Daoy (cell line): Measurements from ENCODE around the gene UGT1A7. TPM values are rescaled to one million over a fixed set of nuclear protein-coding genes. Genes with fewer than 3 reads are reported as not detected.
A peak's percentile ranks its signal among the peaks of the same experiment; 100 is the strongest.
"Not testable (repeated sequence)": the region's sequence is repeated elsewhere in the genome, so short reads cannot be mapped to it uniquely, and the experiment has no call there.

ENCODE experiments used
- DNase-seq: peaks from one replicate; pipeline ENCODE4 v3.0.0-alpha.2; 2015; ENCODE audit warnings: low read depth
- total RNA-seq: library from RNA; depleted of rRNA; stranded (reverse); fragments of >200 nt; shearing (Covaris generic); gene quantifications from 2 replicates; pipeline ENCODE4 v1.2.3, GENCODE V29; 2014

UGT1A7 gene
- total RNA-seq, 1 experiment from 2014 or later = 0.17 TPM

GRCh38 chr2:233680361-233681045 is 1.2 kb upstream of the UGT1A7 start:
- DNase-seq = no peak

DNA sequence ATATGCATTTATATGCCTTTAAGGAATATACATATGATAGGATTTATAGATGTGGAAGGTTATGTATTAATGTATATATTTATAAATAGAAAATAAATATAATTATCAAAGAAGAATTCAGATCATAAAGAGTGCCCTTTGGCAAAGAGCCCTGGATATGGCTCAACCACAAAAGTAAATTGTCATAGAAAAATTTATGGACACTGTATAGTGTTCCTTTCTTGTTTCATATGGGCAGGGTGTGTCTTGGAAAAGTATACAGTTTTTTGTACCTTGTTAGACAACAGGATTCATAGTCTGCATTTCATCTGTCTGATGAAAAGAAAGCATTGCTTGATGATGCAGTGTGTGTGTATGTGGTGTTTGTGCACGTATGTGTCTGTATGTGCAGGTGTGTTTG is 2.9 kb downstream of the UGT1A7 start:
- no peak for DNase-seq

- DNase-seq = no peak
These were observed 5.2 kb downstream of the UGT1A7 start for GRCh38 chr2:233686928-233687327.

DNA sequence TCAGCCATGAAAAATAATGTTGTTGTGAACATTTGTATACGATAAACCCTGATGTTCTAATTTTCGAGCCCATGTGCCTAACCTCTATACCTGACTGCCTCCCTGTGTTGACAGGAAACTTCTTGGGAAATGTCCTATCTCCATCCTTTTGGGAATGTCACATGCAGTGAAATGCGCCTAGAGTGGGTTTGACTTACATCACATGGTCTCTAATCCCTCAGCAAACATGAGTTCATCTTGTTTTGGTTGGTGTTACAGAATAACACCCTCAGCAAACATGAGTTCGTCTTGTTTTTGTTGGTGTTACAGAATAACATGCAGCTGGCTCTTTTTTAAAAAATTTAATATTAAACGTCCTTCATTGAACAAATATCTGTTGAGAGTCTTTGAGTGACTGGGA is 6.6 kb downstream of the UGT1A7 start:
- no peak for DNase-seq

- no peak for DNase-seq
These were observed 7.3 kb downstream of the UGT1A7 start for GRCh38 chr2:233689031-233689430.

DNA sequence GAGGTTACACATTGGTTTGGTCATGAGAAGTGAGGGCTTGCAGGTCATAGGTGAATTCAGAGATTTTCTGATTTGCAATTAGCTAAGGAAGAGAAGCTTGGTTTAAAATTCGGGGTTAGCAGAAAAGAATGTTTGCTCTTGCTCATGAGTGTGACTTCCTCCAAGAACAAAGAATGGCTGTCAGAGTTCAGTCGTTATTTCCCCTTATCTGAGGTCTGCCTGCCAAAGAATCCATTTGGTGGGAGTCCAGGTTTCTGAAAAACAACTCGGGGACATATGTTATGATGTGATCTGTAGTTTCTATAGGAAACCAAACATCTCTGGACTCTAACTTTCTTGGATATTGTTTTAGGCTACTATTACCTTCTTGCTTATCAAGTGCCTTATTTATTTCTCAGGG is 7.8 kb downstream of the UGT1A7 start:
- DNase-seq = no peak

DNA sequence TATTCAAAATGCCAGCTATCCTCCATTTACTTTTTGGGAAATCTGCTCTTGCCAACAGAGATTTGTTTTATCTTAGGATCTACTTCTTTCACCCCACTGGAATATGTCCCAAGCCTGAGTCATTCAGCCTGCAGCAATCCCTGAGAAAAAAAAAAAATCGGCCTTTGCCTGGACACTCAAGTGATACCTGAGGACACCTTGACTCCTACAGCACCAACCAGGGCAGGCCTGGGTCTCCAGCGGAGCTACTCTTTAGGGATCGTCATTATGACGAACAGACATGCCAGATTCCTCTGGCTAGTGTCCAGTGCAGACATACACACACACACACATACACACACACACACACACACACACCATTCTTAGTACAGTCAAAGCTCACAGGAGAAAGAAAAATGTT is 8.7 kb downstream of the UGT1A7 start:
- DNase-seq = peak; percentile 39

GRCh38 chr2:233691443-233692433 is 10.0 kb downstream of the UGT1A7 start:
- DNase-seq = no peak

GRCh38 chr2:233692648-233693047 is 10.9 kb downstream of the UGT1A7 start, which contains the start of gene UGT1A6:
TSS of gene UGT1A6 (plus strand) at chr2:233692890. CDS start at chr2:233693005, 115 bp downstream.
- no peak for DNase-seq

DNA sequence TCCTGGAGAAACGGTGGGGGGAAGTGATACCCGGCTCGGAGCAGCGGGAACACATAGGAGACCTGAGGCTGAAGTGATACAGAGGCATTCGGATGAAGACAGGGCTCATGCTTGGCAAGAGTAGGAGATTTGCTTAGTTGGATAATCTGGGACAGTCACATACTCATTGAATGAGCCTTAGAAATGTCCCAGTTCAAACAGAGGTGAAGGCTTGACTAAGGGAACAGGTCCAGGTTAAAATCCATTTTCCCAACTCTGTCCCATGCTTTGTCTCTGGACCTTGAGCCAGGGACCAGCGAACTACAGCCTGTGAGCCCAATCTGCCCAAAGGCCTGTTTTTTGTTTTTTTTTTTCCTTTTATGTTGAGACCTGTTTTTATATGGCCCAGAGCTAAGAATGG is 12.3 kb downstream of the UGT1A7 start:
- no peak for DNase-seq

GRCh38 chr2:233698740-233699139 is 17.0 kb downstream of the UGT1A7 start:
- DNase-seq = no peak

DNA sequence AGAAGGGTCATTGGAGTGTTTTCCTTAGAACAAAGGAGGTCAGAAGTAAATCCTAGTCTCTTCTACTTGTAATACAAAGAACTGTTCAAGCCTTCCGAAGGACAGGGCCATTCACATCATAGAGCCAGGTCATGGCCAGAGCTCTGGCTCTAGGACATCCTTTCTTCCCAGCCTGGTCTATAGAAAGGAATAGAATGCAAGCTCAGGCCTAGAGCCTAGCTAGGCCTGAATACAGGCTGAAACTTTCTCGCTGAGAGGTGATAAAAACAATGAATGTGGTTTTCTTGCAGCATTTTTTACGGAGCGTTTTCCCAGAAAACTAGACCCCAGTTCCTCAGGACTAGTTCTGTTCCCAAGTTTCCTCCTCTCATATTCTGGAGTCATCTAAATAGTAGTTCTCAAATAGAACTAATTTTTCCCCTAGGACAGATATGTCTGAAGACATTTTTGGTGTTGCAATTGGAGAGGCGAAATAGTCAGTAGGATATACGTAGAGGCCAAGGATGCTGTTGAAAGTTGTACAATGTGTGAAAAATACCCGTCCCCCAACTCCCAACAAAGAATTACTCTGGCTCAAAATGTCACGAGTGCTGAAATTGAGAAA is 17.8 kb downstream of the UGT1A7 start:
- no peak for DNase-seq

DNA sequence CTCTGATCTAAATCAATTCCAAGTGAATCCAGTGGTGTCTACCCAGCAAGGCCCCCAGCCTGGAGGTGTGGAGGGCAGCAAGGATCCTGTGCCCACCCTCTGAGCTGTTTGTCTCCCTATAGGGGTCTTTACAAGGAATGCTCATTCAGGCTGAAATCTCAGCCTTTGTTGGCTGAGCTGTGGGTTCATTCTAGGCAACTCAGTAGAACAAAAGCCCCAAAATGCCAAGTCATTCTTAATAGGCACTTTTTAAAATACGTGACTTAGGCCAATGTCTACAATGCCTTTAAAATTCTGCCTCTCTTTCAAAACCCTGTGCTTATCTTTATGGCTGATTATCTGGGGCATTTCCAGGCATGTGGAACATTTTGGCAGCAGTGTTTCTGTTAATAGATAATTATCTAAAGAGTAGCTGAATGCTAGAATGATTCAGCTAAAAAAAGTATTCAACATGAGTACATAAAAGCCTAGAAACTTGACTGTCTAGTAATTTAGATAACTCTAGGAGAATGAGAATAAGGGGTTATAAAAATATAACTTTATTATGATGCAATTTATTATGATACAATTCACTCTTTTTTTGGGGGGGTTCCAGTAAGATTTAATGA is 18.4 kb downstream of the UGT1A7 start:
- DNase-seq = peak; percentile 66

DNA sequence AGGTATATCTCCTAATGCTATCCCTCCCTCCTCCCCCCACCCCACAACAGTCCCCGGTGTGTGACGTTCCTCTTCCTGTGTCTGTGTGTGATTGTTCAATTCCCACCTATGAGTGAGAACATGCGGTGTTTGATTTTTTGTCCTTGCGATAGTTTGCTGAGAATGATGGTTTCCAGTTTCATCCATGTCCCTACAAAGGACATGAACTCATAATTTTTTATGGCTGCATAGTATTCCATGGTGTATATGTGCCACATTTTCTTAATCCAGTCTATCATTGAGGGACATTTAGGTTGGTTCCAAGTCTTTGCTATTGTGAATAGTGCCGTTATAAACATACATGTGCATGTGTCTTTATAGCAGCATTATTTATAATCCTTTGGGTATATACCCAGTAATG is 19.1 kb downstream of the UGT1A7 start:
- not testable (repeated sequence) for DNase-seq

DNA sequence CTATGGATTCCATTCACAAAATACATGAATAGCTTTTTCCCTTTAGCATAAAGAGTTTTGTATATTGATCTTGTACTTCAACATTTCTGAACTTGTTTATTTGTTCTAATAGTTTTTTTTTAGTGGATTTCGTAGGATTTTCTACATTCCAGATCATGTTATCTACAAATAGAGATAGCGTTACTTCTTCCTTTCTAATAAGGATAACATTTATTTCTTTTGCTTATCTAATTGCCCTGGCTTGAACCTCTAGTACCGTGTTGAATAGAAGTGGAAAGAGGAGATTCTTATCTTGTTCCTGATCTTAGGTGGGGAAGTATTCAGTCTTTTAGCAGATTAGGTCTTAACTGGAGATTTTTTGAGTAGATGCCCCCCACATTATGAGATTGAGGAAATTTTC is 20.5 kb downstream of the UGT1A7 start:
- no peak for DNase-seq

DNA sequence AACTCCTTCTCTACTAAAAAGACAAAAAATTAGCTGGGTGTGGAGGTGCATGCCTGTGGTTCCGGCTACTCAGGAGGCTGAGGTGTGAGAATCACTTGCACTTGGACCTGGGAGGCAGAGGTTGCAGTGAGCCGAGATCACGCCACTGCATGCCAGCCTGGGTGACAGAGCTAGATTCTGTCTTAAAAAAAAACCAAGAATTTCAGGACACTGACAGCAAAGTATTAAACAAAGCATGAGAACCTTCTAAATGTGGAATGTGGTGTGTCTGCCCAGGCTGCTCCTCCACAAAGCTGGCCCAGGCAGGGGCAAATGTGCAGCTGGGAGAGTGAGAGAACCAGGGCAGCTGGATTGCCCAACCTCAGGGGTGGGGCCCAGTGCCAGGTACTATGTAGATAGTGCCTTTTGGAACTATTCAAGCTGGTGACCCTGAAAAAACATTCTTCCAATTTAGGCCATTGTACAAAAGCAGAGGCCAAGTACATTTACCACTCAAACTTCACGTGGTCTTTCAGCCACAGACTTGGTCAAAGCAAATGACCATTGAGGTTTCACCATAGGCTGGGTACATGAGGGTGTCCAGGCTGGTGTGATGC is 24.3 kb downstream of the UGT1A7 start:
- DNase-seq = peak; percentile 39

GRCh38 chr2:233706720-233707119 is 25.0 kb downstream of the UGT1A7 start:
- DNase-seq = peak; percentile 62

DNA sequence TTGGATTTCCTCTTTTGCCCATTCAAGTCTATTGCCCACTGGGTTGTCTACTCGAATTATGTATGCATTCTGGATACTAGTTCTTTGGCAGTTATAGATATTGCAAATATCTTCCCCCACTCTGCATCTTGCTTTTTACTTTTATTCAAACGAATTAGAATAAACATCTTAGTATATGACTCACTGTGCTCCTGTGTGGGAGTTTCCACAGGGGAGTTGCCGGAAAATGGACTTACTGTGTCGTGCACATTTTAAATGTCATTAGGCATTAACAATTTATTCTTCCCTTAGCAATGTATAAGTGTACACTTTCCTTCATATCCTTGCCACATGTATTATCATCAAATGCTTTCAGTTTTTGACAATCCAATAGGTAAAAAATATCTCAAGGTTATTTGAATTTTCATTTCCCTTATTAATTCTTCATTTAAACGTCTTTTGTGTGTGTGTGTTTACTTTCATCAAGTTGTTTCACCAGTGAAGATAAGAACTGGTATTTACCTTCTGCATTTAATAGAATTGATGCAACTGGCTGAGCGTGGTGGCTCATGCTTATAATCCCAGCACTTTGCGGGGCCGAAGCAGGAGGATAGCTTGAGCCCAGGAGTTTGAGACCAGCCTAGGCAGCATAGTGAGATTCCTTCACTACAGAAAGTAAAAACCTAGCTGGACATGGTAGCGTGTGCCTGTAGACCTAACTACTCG is 26.4 kb downstream of the UGT1A7 start:
- DNase-seq = peak; percentile 46

DNA sequence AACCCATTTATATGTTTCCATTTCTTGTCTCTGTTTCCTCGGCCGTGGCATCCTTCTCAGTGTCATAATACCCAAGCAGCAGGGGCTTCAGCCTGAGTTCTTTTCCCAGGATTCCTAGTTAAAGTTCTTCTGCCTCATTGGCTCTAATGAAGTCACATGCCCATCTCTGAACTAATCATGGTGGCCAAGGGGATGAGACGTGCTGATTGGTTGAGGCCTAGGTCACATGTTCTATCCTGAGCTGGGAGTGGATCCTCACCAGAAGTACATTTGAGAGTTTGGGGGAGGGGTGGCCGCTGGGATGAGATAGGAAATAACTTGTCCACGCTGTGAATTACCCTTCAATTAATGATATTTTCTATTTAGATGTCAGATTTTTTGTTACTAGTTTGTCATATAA is 27.2 kb downstream of the UGT1A7 start:
- DNase-seq = no peak

DNA sequence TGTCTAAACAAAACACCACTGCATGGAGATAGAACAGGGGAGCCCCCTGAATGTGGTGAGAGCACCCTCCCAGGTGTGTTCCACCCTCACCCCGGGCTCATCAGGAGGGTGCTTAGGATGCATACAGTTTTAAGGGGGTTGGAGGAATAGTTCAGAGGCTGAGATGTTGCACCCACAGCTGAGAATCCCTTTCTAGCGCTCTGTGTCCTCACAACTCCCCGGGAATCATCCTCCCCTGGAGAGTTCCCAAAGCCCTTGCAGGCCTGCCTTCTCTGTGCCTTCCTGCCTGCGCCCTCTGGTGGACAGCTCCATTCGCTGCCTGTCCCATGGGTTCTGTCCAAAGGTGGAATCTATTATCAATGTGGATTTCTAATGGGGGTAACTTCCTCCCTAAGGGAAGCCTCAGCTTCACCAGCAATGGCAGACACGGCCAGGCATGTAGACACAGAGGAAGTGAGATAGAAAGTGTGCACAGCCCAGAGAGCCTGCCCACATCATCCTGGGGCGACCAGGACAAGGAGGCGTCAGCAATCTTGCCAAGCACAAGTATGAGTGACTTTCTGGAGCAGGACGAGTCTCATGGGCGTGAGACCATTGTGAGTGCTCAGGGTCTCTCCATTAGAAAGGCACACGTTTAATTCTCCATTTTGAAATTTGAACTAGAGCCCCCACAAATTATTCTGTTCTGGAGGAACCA is 29.8 kb downstream of the UGT1A7 start:
- peak; percentile 87 for DNase-seq
